ENCODE results near the gene ATP2B1. TPM values are rescaled to one million over a fixed set of nuclear protein-coding genes. Genes with fewer than 3 reads are reported as not detected.

The ATP2B1 gene
- total RNA-seq, 1 experiment from 2014 or later, result 20.6 TPM

DNA sequence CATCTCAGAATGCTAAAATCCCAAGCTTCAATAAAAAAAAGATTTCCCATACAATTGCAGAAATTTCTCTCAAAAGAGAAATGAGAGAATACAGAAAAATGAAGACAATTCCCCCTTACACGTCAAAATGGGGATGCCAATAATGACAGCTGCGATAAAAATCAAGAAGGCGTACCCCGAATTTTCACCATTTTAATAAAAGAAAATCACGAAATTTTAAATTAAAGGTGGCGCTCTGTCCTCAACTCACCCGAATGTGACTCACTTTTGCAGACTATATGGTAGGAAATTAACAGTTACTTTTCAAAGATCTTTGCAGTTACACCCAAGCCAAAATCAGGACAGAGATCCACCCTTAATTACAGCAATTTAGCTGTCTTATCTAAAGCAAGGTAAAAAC, 2.1 kb downstream of the ATP2B1 start:
- no peak overlapping the region for H3K18ac ChIP-seq (ENCODE audit: insufficient read length, low read depth, low read length)
- H4K8ac ChIP-seq (replicated peaks; ENCODE audit: insufficient read length, low read depth, low read length), result no peak overlapping the region
- peaks cover 3% of the 10 kb centered on the region; the same call in 1 of the 2 replicates for H3K79me2 ChIP-seq (ENCODE audit: insufficient read depth, low read length)
- WGBS (ENCODE audit: extremely low coverage, insufficient read length, low lambda C conversion rate), result no CpG with 5 or more reads among the region's 7 CpGs
- no peak overlapping the region for H3K27ac Mint-ChIP-seq
- DNase-seq, result no peak
- no peaks in the 10 kb centered on the region for H4K20me1 ChIP-seq (ENCODE audit: control insufficient read depth, insufficient read depth, insufficient read length)
- peaks cover 10% of the 10 kb centered on the region; the same call in 1 of the 2 replicates for H3K27me3 ChIP-seq (ENCODE audit: insufficient read depth, low read length)
- H3K4ac ChIP-seq (ENCODE audit: low read depth, low read length), result no peak overlapping the region
- no peaks in the 10 kb centered on the region for H3K4me1 ChIP-seq (ENCODE audit: insufficient read depth, low read length)
- H3K9ac ChIP-seq (ENCODE audit: extremely low read depth, insufficient read length, low read length), result no peak overlapping the region
- peaks cover 45% of the 10 kb centered on the region for H3K27me3 Mint-ChIP-seq (ENCODE audit: low read depth)
- no peak overlapping the region for H2AFZ ChIP-seq (ENCODE audit: low read length)
- no peaks in the 10 kb centered on the region for H3K9me3 Mint-ChIP-seq
- no peaks in the 10 kb centered on the region; a peak in 2 of 7 replicates for H3K36me3 Mint-ChIP-seq (ENCODE audit: insufficient read depth in 1 of 3, low read depth in 3 of 3)
- H3K27ac ChIP-seq (ENCODE audit: insufficient read length, low read depth, low read length), result no peak overlapping the region
- no peak overlapping the region for H2AK5ac ChIP-seq (ENCODE audit: insufficient read length, low read length)
- H3K9me3 ChIP-seq (ENCODE audit: control insufficient read depth, low read depth, low read length), result no peaks in the 10 kb centered on the region
- H2BK5ac ChIP-seq (ENCODE audit: insufficient read length, low read length), result no peak overlapping the region
- H2BK12ac ChIP-seq (ENCODE audit: insufficient read length, low read depth, low read length), result no peak overlapping the region
- H3K14ac ChIP-seq (ENCODE audit: insufficient read depth, low read length), result no peak overlapping the region
- no peak overlapping the region for H2BK20ac ChIP-seq (ENCODE audit: low read depth, low read length, poor library complexity, severe bottlenecking)
- peaks cover 16% of the 10 kb centered on the region in 2 experiments for H3K4me1 Mint-ChIP-seq
- H3K79me1 ChIP-seq (ENCODE audit: insufficient read depth, low read depth, low read length, poor library complexity, severe bottlenecking), result no peaks in the 10 kb centered on the region
- no peak overlapping the region for H4K91ac ChIP-seq (ENCODE audit: insufficient read length, low read depth, low read length)
- no peak overlapping the region for H3T11ph ChIP-seq (ENCODE audit: low read length)
- TF ChIP-seq, protein P1, sequence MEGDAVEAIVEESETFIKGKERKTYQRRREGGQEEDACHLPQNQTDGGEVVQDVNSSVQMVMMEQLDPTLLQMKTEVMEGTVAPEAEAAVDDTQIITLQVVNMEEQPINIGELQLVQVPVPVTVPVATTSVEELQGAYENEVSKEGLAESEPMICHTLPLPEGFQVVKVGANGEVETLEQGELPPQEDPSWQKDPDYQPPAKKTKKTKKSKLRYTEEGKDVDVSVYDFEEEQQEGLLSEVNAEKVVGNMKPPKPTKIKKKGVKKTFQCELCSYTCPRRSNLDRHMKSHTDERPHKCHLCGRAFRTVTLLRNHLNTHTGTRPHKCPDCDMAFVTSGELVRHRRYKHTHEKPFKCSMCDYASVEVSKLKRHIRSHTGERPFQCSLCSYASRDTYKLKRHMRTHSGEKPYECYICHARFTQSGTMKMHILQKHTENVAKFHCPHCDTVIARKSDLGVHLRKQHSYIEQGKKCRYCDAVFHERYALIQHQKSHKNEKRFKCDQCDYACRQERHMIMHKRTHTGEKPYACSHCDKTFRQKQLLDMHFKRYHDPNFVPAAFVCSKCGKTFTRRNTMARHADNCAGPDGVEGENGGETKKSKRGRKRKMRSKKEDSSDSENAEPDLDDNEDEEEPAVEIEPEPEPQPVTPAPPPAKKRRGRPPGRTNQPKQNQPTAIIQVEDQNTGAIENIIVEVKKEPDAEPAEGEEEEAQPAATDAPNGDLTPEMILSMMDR (conservative IDR thresholded peaks at IDR 0.05), result no peak
- no peak overlapping the region for H2BK120ac ChIP-seq (ENCODE audit: low read depth, low read length, poor library complexity, severe bottlenecking)
- peak overlapping the region; percentile 82 to 94; a peak in 4 of 5 replicates for H3K4me3 Mint-ChIP-seq
- no peak overlapping the region for H4K5ac ChIP-seq (ENCODE audit: insufficient read length, low read depth, low read length)
- no peak overlapping the region for H3K56ac ChIP-seq (ENCODE audit: insufficient read length, low read depth, low read length)
- H3K23ac ChIP-seq (ENCODE audit: insufficient read length, low read depth, low read length), result no peak overlapping the region
- peaks cover 15% of the 10 kb centered on the region for H3K23me2 ChIP-seq (ENCODE audit: insufficient read length, low read depth, low read length, poor library complexity, severe bottlenecking)
- no peak overlapping the region for H3K4me2 ChIP-seq (ENCODE audit: insufficient read depth, insufficient read length, low read length)
- no peak overlapping the region for H2BK15ac ChIP-seq (ENCODE audit: low read depth, low read length)
